GM12872 (cell line): ENCODE measurements around the gene FKBP2.

Source experiments
- CTCF ChIP-seq: IDR thresholded peaks from 3 replicates; pipeline ENCODE4 v1.5.1; 2011; ENCODE audit warnings: low read depth, mild to moderate bottlenecking, low read length, moderate library complexity; ENCODE audit not compliant: insufficient read depth

FKBP2 gene

GRCh38 chr11:64204080-64204440 is 36.8 kb upstream of the FKBP2 start:
- TF ChIP-seq CTCF = no peak

GRCh38 chr11:64204464-64204989 is 36.4 kb upstream of the FKBP2 start:
- peak; percentile 78 for TF ChIP-seq CTCF

GRCh38 chr11:64206457-64207255 is 34.2 kb upstream of the FKBP2 start, which contains the start of gene FERMT3:
Gene FERMT3 (plus strand): TSS chr11:64206721. CDS start chr11:64207365, 644 bp downstream.
- no peak for TF ChIP-seq CTCF

GRCh38 chr11:64207256-64208085 is 33.4 kb upstream of the FKBP2 start:
- no peak for TF ChIP-seq CTCF

- TF ChIP-seq CTCF = no peak
Observed at GRCh38 chr11:64208086-64208795, 32.7 kb upstream of the FKBP2 start.

GRCh38 chr11:64208796-64209562 is 31.9 kb upstream of the FKBP2 start:
- no peak for TF ChIP-seq CTCF

- TF ChIP-seq CTCF = no peak
Observed at GRCh38 chr11:64209563-64209843, 31.4 kb upstream of the FKBP2 start.
